ENCODE data around the gene KRT5. TPM values are rescaled to one million over a fixed set of nuclear protein-coding genes. Genes with fewer than 3 reads are reported as not detected.

KRT5 gene
- total RNA-seq, 2 donors from 2014 or later: 160 to 516 TPM

- H3K27ac ChIP-seq: no peak overlapping the region
- no peaks in the 10 kb centered on the region for H3K36me3 ChIP-seq
- no peaks in the 10 kb centered on the region for H3K9me3 ChIP-seq
- 94% methylated on average over 5 of the region's 5 CpGs for WGBS
- TF ChIP-seq CTCF (IDR thresholded peaks at IDR 0.05): no peak
- TF ChIP-seq POLR2A (IDR thresholded peaks at IDR 0.05): no peak
- TF ChIP-seq POLR2AphosphoS5 (IDR thresholded peaks at IDR 0.05): no peak
- intact Hi-C loops (cut with DNase I): no loop called here
- H3K27me3 ChIP-seq (replicated peaks; ENCODE audit: insufficient read depth): no peaks in the 10 kb centered on the region
- H3K4me3 ChIP-seq: no peak overlapping the region
- no peak for DNase-seq (ENCODE audit: low spot score)
- no peaks in the 10 kb centered on the region for H3K4me1 ChIP-seq (replicated peaks)
Observed at GRCh38 chr12:52552055-52552454, 31.9 kb upstream of the KRT5 start.

DNA sequence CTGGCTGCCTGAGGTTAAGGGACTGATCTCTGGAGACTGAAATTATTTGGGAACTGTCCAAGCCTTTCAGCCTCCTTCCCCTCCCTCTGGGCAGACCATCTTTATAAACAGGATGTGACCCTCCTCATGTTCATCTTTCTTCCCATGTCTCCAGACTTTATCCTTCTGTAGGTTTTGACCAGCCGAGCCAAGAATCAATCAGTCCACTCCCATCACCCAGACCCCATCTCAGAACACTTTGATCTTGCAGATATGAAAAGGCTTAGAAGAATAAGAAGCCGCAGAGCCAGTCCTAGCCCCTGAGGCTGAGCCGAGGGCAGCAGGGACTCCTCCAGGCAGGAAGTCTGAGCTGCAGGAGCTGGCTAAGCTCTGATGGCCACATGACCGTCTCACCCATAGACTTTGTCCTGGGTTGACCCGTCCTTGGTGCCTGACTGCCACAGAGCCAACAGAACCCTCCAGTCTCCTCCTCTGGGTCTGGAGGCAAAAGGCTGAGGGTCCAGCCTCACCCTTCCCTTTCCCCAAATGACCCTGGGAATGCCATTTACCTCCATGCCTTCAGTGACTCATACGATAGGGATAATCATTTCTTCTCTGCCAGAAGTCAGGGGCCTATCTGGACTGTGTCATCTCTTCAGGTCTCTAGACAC lies 31.1 kb upstream of the KRT5 start:
- intact Hi-C loops (cut with DNase I): no loop called here
- no peaks in the 10 kb centered on the region for H3K36me3 ChIP-seq
- H3K9me3 ChIP-seq: no peaks in the 10 kb centered on the region
- no peaks in the 10 kb centered on the region for H3K27me3 ChIP-seq (replicated peaks; ENCODE audit: insufficient read depth)
- DNase-seq (ENCODE audit: low spot score): no peak
- H3K4me1 ChIP-seq (replicated peaks): no peaks in the 10 kb centered on the region
- no peak overlapping the region for H3K4me3 ChIP-seq
- H3K27ac ChIP-seq: no peak overlapping the region
- 69% methylated on average over 6 of the region's 6 CpGs for WGBS
- no peak for TF ChIP-seq CTCF (IDR thresholded peaks at IDR 0.05)
- no peak for TF ChIP-seq POLR2AphosphoS5 (IDR thresholded peaks at IDR 0.05)
- TF ChIP-seq POLR2A (IDR thresholded peaks at IDR 0.05): no peak

DNA sequence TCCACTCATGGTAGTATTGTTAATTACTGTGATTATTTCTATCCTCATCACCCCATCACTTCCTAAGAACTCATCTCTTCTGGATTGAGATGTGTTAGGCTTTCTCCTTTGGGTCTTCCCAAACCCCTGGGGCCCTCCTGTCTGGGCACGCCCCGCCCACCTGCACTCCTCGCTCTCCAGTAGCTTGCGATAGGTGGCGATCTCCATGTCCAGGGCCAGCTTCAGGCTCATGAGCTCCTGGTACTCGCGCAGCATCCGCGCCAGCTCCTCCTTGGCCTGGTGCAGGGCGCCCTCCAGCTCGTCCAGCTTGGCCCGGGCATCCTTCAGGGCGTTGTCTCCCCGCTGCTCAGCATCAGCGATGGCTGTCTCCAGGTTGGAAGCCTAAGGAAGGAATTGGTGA lies 25.9 kb upstream of the KRT5 start:
- TF ChIP-seq POLR2AphosphoS5 (IDR thresholded peaks at IDR 0.05): no peak
- no peak for DNase-seq (ENCODE audit: low spot score)
- Histone ChIP-seq H3K36me3 (no peaks in the 10 kb centered on the region), H3K4me3 (no peak overlapping the region), H3K4me1 (replicated peaks) (no peaks in the 10 kb centered on the region), H3K27me3 (replicated peaks; ENCODE audit: insufficient read depth) (no peaks in the 10 kb centered on the region), H3K9me3 (no peaks in the 10 kb centered on the region), H3K27ac (no peak overlapping the region)
- intact Hi-C loops (cut with DNase I): no loop called here
- 97% methylated on average over 15 of the region's 15 CpGs for WGBS

GRCh38 chr12:52543985-52544883 lies 24.0 kb upstream of the KRT5 start:
- no peak overlapping the region for H3K27ac ChIP-seq
- no peak for DNase-seq (ENCODE audit: low spot score)
- WGBS: 51% methylated on average over 17 of the region's 17 CpGs
- H3K4me3 ChIP-seq: no peak overlapping the region
- H3K9me3 ChIP-seq: no peaks in the 10 kb centered on the region
- TF ChIP-seq POLR2AphosphoS5 (IDR thresholded peaks at IDR 0.05) (no peak), CTCF (IDR thresholded peaks at IDR 0.05) (peak in 1 of 4 experiments; percentile 19)
- intact Hi-C loops (cut with DNase I): no loop called here
- H3K27me3 ChIP-seq (replicated peaks; ENCODE audit: insufficient read depth): no peaks in the 10 kb centered on the region
- no peaks in the 10 kb centered on the region for H3K4me1 ChIP-seq (replicated peaks)
- H3K36me3 ChIP-seq: no peaks in the 10 kb centered on the region

- WGBS: 83% methylated on average over 7 of the region's 7 CpGs
- TF ChIP-seq CTCF (IDR thresholded peaks at IDR 0.05) (no peak), POLR2A (IDR thresholded peaks at IDR 0.05) (no peak), POLR2AphosphoS5 (IDR thresholded peaks at IDR 0.05) (no peak)
- no peak overlapping the region for H3K4me3 ChIP-seq
- DNase-seq (ENCODE audit: low spot score): no peak
- no peaks in the 10 kb centered on the region for H3K27me3 ChIP-seq (replicated peaks; ENCODE audit: insufficient read depth)
- no peak overlapping the region for H3K27ac ChIP-seq
- no peaks in the 10 kb centered on the region for H3K9me3 ChIP-seq
- H3K4me1 ChIP-seq (replicated peaks): no peaks in the 10 kb centered on the region
- H3K36me3 ChIP-seq: no peaks in the 10 kb centered on the region
- intact Hi-C loops (cut with DNase I): no loop called here
Observed at GRCh38 chr12:52542785-52543318, 22.7 kb upstream of the KRT5 start.

Data from prostate gland (tissue), 2 donors.